Retinal pigment epithelial cell (primary cell): ENCODE data around the gene GPR39.

ENCODE experiments used
- DNase-seq: peaks from one replicate; pipeline ENCODE4 v3.0.0-alpha.2; 2010; ENCODE audit warnings: low read depth
- H3K4me3 ChIP-seq: 2 replicates; pipeline ENCODE4 v1.5.1; 2011; ENCODE audit warnings: mild to moderate bottlenecking, low read length, control low read depth, moderate library complexity
- TF ChIP-seq, protein P1 (sequence below): conservative IDR thresholded peaks from 2 replicates; pipeline ENCODE4 v1.5.1; 2011; ENCODE audit warnings: low read depth, low read length, control low read depth, inconsistent platforms

GPR39 gene

DNA sequence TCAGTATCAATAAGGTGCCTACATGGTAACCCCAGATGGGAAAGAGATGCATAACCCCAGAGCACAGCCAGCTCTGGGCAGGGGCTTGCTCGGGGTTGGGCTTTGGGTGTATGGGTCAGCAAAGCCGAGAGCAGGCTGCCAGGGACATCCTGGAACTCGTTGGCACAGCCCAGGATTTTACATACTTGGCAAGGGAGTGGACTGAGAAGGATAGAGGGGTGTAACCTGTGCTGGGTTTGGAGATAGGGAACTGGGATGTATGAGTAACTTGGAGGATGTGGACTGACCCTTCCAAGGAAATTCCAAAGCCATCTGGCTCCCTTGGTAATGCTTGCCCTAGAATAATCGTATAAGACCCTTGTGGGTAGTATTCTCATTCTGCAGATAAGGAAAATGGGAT is 44.2 kb downstream of the GPR39 start:
- H3K4me3 ChIP-seq: no peak overlapping the region
- DNase-seq: no peak
- TF ChIP-seq, protein P1, sequence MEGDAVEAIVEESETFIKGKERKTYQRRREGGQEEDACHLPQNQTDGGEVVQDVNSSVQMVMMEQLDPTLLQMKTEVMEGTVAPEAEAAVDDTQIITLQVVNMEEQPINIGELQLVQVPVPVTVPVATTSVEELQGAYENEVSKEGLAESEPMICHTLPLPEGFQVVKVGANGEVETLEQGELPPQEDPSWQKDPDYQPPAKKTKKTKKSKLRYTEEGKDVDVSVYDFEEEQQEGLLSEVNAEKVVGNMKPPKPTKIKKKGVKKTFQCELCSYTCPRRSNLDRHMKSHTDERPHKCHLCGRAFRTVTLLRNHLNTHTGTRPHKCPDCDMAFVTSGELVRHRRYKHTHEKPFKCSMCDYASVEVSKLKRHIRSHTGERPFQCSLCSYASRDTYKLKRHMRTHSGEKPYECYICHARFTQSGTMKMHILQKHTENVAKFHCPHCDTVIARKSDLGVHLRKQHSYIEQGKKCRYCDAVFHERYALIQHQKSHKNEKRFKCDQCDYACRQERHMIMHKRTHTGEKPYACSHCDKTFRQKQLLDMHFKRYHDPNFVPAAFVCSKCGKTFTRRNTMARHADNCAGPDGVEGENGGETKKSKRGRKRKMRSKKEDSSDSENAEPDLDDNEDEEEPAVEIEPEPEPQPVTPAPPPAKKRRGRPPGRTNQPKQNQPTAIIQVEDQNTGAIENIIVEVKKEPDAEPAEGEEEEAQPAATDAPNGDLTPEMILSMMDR: no peak

DNA sequence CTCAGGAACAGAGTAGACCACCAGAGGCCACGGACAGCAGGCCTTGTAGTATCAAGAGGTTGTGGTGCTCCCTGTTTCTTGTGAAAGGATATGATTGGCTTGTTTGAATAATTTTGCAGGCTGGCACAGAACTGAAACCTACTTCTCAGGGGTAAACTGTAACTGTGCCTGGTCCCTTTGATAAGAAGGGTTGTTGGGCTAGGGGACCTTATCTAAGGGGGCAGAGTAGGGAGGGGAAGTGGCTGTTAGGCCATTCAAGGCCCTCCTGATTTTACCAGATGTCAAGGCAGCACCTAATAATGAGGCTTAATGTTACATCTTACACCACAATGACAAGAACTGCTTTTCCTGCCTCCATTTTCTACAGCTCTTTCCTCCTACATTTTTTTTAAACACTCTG is 45.6 kb downstream of the GPR39 start:
- TF ChIP-seq, protein P1: no peak
- no peak overlapping the region for H3K4me3 ChIP-seq
- no peak for DNase-seq

DNA sequence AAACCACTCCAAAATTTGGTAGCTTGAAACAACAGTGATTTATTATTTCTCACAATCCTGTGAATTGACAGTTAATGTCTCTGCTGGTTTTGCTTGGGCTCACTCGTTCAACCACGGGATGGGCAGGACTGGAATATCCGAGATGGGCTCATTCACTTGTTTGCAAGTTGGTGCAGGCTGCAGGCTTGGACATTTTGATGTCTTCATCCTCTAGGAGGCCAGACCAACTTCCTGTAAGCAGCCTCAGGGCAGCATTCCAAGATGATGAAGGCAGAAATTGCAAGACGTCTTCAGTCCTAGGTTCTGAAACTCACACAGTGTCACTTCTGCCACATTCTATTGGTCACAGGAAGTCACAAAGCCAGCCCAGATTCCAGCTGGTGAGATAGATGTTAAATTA is 47.1 kb downstream of the GPR39 start:
- DNase-seq: no peak
- H3K4me3 ChIP-seq: no peak overlapping the region
- TF ChIP-seq, protein P1: no peak

DNA sequence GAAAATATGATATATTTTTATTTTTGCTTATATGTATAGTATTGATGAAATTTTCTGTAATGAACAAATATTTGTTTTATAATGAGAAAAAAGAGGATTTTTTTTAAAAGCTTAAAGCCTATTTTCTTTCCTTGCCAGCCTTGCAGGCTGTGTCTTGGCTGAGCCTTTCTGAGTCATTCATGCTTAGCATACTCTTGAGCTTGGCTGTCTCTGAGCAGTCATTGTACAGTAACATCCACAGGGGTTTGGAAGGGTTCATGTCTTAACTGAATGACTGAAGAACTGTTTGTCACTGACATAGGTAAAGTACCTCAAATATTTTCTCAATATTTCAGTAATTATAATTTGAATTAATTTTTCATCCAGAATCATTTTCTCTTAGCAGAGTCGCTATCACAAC is 49.3 kb downstream of the GPR39 start:
- DNase-seq: no peak
- TF ChIP-seq, protein P1: no peak
- no peak overlapping the region for H3K4me3 ChIP-seq

DNA sequence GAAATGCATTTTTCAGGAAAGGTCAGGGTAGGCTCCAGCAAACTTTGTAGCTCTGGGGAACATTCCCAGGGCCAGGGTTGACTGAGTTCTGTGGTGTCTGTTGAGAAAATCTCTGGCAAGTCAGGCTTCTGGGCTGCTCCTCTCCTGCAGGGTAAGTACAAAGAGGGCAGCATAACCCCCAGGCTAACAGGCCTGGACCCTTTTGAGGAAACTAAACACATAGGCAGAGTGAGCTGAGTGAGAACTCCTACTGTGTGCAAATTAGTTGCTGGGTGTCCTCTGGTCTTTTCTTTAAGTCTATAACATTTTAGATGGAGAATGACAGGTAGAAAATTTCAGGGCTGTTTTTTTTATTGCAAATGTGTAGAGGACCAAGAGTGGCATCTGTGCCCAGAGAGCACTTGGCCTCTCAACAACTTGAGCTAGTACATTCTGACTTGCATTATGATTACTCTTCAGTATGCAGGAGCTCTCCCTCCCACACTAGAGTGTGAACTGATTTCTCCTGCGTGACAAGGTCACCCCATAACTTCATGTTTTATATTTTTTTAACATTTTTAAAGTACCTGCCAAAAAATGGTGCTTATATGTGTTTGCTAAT is 49.9 kb downstream of the GPR39 start:
- TF ChIP-seq, protein P1: no peak
- no peak overlapping the region for H3K4me3 ChIP-seq
- no peak for DNase-seq

DNA sequence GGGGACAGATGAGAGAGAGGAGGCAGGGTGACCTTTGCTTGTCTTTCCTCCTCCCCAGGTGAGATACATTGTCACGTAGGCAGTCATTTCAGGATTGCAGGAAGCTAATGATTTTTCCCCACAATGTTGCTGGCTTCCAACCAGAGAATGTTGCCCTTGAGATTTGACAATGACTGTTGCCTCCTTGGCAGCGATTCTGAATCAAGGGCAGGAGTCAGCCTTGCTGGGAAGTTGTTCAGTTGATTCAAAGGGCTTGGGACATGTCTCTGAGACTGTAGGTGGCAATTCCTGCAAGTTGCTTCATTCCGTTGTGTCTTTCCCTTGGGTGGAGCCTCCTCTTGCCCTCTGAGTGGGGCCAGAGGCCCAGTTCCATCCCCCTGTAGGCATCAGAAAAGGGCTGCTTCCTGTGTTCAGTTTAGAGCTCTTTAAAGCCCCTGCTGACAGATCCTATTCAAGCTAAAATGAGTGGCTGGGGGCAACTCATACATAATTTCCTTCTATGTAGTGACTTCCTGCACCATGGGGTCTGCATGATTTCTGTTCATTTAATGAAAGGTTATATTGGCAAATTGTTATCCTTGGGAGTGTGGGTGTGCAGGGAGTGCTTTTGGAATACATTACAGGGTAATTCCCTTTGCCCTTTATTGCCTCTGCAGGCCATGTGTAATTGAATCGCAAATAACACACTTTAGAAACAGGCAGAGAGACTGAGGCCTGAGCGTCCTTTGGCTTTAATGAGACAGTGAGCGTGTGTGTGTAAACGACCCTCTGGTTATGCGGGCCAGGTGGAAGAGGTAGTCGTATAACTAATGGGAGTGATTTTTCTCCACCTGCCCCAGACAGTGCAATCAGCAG is 52.4 kb downstream of the GPR39 start:
- TF ChIP-seq, protein P1: no peak

DNA sequence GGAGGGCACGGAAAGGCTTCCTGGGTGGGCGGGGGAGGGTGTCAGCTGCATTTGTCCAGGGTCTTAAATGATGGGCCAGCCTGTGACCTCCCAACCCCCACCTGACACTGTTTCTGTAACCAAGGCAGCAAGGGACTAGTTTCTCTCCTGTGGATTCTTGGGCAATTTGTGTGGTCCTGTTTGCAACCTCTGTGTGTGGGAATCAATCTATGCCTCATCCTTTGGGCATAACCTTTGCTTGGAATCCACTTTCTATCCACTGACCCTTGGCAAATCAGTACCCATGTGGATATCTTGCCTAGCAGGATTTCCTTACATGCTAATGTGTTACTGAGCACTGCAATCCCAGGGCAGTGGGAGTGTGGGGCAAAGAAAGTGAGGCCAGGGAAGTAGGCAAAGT is 54.1 kb downstream of the GPR39 start:
- TF ChIP-seq, protein P1: no peak
- H3K4me3 ChIP-seq: no peak overlapping the region
- DNase-seq: no peak

More for the DNA sequence above, 52.4 kb downstream of the GPR39 start:
- H3K4me3 ChIP-seq: no peak overlapping the region
- no peak for DNase-seq
